GM13977 (cell line): ENCODE data around the gene CAPN2.
A peak's percentile ranks its signal among the peaks of the same experiment; 100 is the strongest.

ENCODE experiments used
- DNase-seq: peaks from one replicate; pipeline ENCODE4 v3.0.0; 2012; ENCODE audit warnings: low spot score
- CTCF ChIP-seq: IDR thresholded peaks from 2 replicates; pipeline ENCODE4 v1.5.1; 2012; ENCODE audit warnings: mild to moderate bottlenecking, control low read depth; ENCODE audit not compliant: insufficient read depth; ENCODE audit errors: extremely low read depth, missing control alignments
- in situ Hi-C: fragments of 300-500 bp; cut with MboI; formaldehyde crosslinking; loops from one replicate; pipeline ENCODE4 v1.12.0; 2022; ENCODE audit warnings: low sequenced_read_pairs, low pct_unique_long_range_greater_than_20kb, mixed read lengths, inconsistent platforms; ENCODE audit not compliant: unreplicated experiment

CAPN2 gene

GRCh38 chr1:223754681-223755431 lies 42.5 kb downstream of the CAPN2 start:
- in situ Hi-C loops, result loop anchor here (10.0 kb wide), 1 partner anchor 60 kb away; no protein-coding TSS in a partner anchor
- TF ChIP-seq CTCF, result no peak
- no peak for DNase-seq

- in situ Hi-C loops, result loop anchor here (10.0 kb wide), 1 partner anchor 61 kb away; no protein-coding TSS in a partner anchor
- TF ChIP-seq CTCF, result no peak
- DNase-seq, result no peak
Observed at GRCh38 chr1:223755432-223755792, 43.1 kb downstream of the CAPN2 start.

- in situ Hi-C loops, result loop anchor here (10.0 kb wide), 1 partner anchor 61 kb away; no protein-coding TSS in a partner anchor
- no peak for TF ChIP-seq CTCF
Observed at GRCh38 chr1:223755992-223756775, 43.8 kb downstream of the CAPN2 start.

GRCh38 chr1:223756806-223757700 lies 44.7 kb downstream of the CAPN2 start:
- DNase-seq, result no peak
- in situ Hi-C loops, result loop anchor here (10.0 kb wide), 1 partner anchor 62 kb away; no protein-coding TSS in a partner anchor
- no peak for TF ChIP-seq CTCF

More at GRCh38 chr1:223755992-223756775, 43.8 kb downstream of the CAPN2 start:
- DNase-seq, result no peak

DNA sequence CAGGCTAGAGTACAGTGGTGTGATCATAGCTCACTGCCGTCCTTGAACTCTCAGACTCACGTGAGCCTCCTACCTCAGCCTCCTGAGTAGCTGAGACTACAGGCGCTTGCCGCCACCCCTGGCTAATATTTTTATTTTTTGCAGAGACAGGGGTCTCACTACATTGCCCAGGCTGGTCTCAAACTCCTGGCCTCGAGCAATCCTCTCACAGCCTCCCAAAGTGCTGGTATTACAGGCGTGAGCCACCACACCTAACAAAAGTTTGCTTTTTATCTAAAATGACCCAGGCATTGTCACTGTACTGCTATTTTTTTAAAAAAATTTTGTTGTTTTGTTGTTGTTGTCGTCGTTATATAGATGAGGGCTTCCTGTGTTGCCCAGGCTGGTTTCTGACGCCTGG lies 46.4 kb downstream of the CAPN2 start:
- in situ Hi-C loops, result loop anchor here (10.0 kb wide), 1 partner anchor 64 kb away; no protein-coding TSS in a partner anchor
- TF ChIP-seq CTCF, result no peak
- DNase-seq, result no peak

DNA sequence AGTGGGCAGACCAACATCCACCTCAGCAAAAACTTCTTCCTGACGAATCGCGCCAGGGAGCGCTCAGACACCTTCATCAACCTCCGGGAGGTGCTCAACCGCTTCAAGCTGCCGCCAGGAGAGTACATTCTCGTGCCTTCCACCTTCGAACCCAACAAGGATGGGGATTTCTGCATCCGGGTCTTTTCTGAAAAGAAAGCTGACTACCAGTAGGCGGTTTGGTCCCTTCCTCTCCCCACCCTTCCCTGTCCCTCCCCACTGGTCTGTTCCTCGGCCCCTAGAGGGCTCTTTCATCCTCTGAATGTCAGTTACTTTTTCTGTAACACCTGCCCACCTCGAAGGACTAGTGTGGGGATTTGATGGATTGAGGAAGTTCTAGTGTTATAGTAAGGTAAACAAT lies 46.9 kb downstream of the CAPN2 start:
- TF ChIP-seq CTCF, result peak; percentile 7
- DNase-seq, result no peak
- in situ Hi-C loops, result loop anchor here (10.0 kb wide), 1 partner anchor 64 kb away; no protein-coding TSS in a partner anchor
